Gastroesophageal sphincter (tissue), 3 donors: ENCODE measurements around the gene SIX3.

Experiments used
- CTCF ChIP-seq, 4 experiments: fragments of 200-600 bp in 2 of 4; fragments of 450-650 bp in 2 of 4; sonication (generic) in 1 of 4; IDR thresholded peaks; one replicate each; pipeline ENCODE4 v1.5.1; 2017 to 2019; ENCODE audit warnings: antibody characterized with exemption in 4 of 4, mild to moderate bottlenecking in 2 of 4, moderate library complexity in 2 of 4
- EP300 ChIP-seq: sonication (generic); formaldehyde crosslinking; IDR thresholded peaks from one replicate; pipeline ENCODE4 v1.6.1; 2017; ENCODE audit warnings: antibody characterized with exemption, mild to moderate bottlenecking
- POLR2A ChIP-seq, 2 donors: fragments of 450-650 bp; IDR thresholded peaks; one replicate each; pipeline ENCODE4 v1.6.1; 2017; ENCODE audit warnings: antibody characterized with exemption in 2 of 2, mild to moderate bottlenecking in 2 of 2, moderate library complexity in 1 of 2

GRCh38 chr2:44937688-44938240, 3.7 kb upstream of the SIX3 start:
- no peak for TF ChIP-seq CTCF (IDR thresholded peaks at IDR 0.05)
- no peak for TF ChIP-seq POLR2A (IDR thresholded peaks at IDR 0.05)
- no peak for TF ChIP-seq EP300
